ENCODE measurements around the gene KRTAP17-1.
"Not testable (repeated sequence)": the region's sequence is repeated elsewhere in the genome, so short reads cannot be mapped to it uniquely, and the experiment has no call there.

KRTAP17-1 gene

GRCh38 chr17:41315204-41315794 is at the start of gene KRTAP17-1:
KRTAP17-1 (minus strand) TSS chr17:41315710; CDS start chr17:41315650, 60 bp downstream.
- no peak for DNase-seq

- DNase-seq: no peak
These were observed 48.4 kb upstream of the KRTAP17-1 start for GRCh38 chr17:41363881-41364280.

- DNase-seq: no peak
These were observed 44.9 kb upstream of the KRTAP17-1 start for GRCh38 chr17:41360296-41360995.

- no peak for DNase-seq
These were observed 39.0 kb upstream of the KRTAP17-1 start for GRCh38 chr17:41354536-41354935.

GRCh38 chr17:41352597-41353366 is 37.3 kb upstream of the KRTAP17-1 start:
- DNase-seq: no peak

- no peak for DNase-seq
These were observed 35.7 kb upstream of the KRTAP17-1 start for GRCh38 chr17:41351177-41351576.

GRCh38 chr17:41350381-41350878 is 34.9 kb upstream of the KRTAP17-1 start, which contains the start of gene KRT33A:
KRT33A (minus strand) TSS chr17:41350828; CDS start chr17:41350767, 61 bp downstream.
- DNase-seq: not testable (repeated sequence)

- DNase-seq: no peak
These were observed 32.6 kb upstream of the KRTAP17-1 start for GRCh38 chr17:41347869-41348760.

GRCh38 chr17:41346421-41346820 is 30.9 kb upstream of the KRTAP17-1 start:
- DNase-seq: not testable (repeated sequence)

GRCh38 chr17:41345992-41346391 is 30.5 kb upstream of the KRTAP17-1 start:
- DNase-seq: no peak

- no peak for DNase-seq
These were observed 27.5 kb upstream of the KRTAP17-1 start for GRCh38 chr17:41343029-41343428.

- DNase-seq: peak; percentile 50
These were observed 25.7 kb upstream of the KRTAP17-1 start for GRCh38 chr17:41340934-41341861.

GRCh38 chr17:41340494-41340893 is 25.0 kb upstream of the KRTAP17-1 start:
- no peak for DNase-seq

GRCh38 chr17:41339571-41340172 is 24.2 kb upstream of the KRTAP17-1 start:
- no peak for DNase-seq

GRCh38 chr17:41338961-41339485 is 23.5 kb upstream of the KRTAP17-1 start:
- DNase-seq: no peak

- no peak for DNase-seq
These were observed 20.2 kb upstream of the KRTAP17-1 start for GRCh38 chr17:41335747-41336146.

- DNase-seq: no peak
These were observed 19.1 kb upstream of the KRTAP17-1 start for GRCh38 chr17:41334385-41335305.

- DNase-seq: no peak
These were observed 18.3 kb upstream of the KRTAP17-1 start for GRCh38 chr17:41333836-41334235.

GRCh38 chr17:41333098-41333497 is 17.6 kb upstream of the KRTAP17-1 start:
- DNase-seq: no peak
